ENCODE measurements around the gene KANSL1.

DNA sequence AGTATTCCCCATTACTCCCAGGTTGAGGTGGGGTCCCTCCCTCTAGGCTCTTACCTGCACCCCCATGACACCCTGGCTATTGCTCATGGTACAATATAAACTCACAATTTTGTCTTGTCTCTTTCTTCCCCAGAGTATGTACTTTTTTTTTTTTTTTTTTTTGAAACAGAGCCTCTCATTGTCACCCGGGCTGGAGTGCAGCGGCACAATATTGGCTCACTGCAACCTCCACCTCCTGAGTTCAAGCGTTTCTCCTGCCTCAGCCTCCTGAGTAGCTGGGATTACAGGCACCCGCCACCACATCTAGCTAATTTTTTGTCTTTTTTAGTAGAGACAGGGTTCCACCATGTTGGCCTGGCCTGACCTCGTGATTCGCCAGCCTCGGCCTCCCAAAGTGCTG is 8.5 kb downstream of the KANSL1 start:
- TF ChIP-seq, protein P1, sequence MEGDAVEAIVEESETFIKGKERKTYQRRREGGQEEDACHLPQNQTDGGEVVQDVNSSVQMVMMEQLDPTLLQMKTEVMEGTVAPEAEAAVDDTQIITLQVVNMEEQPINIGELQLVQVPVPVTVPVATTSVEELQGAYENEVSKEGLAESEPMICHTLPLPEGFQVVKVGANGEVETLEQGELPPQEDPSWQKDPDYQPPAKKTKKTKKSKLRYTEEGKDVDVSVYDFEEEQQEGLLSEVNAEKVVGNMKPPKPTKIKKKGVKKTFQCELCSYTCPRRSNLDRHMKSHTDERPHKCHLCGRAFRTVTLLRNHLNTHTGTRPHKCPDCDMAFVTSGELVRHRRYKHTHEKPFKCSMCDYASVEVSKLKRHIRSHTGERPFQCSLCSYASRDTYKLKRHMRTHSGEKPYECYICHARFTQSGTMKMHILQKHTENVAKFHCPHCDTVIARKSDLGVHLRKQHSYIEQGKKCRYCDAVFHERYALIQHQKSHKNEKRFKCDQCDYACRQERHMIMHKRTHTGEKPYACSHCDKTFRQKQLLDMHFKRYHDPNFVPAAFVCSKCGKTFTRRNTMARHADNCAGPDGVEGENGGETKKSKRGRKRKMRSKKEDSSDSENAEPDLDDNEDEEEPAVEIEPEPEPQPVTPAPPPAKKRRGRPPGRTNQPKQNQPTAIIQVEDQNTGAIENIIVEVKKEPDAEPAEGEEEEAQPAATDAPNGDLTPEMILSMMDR (IDR thresholded peaks at IDR 0.05; ENCODE audit: poor library complexity): no peak
- TF ChIP-seq EZH2 (IDR thresholded peaks at IDR 0.05; ENCODE audit: borderline replicate concordance): no peak

All from hepatocyte (in vitro differentiated cells).